ENCODE results near the gene HIF3A.
"Not testable (repeated sequence)": the region's sequence is repeated elsewhere in the genome, so short reads cannot be mapped to it uniquely, and the experiment has no call there.

HIF3A gene

DNA sequence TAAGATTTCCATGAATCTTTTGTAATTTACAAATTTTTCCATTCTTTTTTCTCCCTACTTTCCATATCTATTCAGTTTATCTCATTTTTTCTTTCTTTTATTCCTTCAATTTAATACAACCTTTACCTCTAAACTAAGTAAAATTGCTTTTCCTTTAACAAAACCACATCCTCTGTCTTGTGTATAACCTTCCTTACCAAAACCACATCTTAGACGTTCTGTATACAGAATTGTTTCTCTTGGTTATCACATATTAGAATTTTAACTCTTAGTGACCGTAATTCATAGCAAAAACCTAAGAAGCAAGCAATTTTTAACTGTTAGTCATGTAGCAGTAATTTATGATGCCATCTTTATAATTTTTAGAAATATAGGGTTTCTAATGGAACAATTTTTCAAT, 65.1 kb downstream of the HIF3A start:
- DNase-seq (ENCODE audit: low read depth) = no peak

- no peak for DNase-seq (ENCODE audit: low read depth)
These were observed 67.5 kb downstream of the HIF3A start for GRCh38 chr19:46364359-46364758.

DNA sequence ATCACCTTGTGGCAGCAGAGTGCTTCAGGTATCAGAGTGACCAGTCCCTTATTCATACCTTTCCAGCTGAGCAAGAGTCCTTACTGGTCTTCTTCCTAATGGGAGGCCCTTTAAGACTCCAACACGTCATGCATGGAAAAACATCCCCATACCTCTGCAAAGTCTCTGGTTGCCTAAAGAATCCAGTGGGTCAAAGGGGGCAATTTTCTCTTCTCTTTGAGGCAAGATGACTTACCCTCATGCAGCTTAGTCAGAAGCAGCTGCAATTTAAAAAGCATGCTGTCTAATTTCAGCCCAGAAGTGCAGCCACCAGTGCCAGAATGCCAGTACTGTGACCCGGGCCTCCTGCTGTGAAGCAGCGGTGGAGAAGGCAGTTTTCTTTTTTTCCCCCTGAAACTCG, 68.7 kb downstream of the HIF3A start:
- no peak for DNase-seq (ENCODE audit: low read depth)

DNA sequence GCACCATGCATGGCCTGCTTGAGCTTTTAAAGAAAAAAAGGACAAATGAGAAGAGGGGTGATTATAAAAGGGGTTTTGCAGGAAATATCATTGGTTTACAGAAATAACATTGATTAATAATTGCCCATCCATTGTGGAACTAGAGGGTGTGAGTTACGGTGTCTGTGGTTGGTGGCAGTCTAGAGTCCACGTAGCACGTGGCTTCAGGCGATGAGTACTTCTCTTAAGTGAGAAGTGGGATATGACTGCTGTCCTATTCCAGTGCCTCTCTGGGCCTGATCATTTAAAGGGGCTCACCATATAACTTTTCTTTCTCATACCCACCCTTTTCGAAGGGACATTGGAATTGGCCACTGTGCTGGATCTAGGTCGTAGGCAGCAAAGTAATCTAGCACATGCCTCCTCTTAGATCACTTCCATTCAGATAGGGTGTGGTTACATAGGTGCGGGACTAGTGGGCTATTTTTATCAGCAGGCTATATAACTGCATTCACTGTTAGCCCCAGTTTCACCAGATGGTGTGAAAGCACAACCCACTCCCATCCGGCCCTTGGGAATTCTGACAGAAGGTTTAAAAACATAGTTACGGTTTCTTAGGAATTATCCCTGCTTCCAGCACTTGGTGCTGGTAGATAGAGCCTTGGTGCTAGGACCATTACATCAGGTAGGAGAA, 69.9 kb downstream of the HIF3A start:
- no peak for DNase-seq (ENCODE audit: low read depth)

GRCh38 chr19:46367426-46367825, 70.6 kb downstream of the HIF3A start:
- no peak for DNase-seq (ENCODE audit: low read depth)

DNA sequence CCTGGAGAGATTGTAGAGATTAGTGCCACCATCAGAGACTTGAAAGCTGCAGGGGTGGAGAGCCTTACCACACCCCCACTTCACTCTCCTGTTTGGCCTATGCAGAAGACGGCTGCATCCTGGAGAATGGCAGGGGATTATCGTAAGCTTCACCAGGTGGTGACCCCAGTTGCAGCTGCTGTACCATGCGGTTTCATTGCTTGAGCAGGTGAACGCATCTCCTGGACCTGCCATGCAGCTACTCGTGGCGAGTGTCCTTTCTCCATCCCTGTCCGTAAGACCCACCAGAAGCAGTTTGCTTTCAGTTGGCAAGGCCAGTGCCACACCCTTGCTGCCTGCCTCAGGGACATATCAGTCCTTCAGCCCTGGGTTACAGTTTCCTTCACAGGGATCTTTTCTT, 71.3 kb downstream of the HIF3A start:
- no peak for DNase-seq (ENCODE audit: low read depth)

DNA sequence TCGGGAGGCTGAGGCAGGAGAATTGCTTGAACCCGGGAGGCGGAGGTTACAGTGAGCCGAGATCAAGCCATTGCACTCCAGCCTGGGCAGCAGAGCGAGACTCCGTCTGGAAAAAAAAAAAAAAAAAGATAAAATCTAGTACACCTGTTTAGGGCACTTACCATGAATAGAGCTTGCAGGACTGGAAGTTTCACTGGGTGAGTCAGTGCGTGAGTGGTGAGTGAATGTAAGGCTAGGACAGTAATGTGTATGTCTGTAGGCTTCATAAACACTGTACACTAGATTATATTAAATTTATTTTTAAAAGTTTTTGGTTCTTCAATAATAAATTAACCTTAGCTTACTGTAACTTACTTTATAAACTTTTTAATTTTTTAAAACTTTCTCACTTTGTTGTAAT, 73.0 kb downstream of the HIF3A start:
- DNase-seq (ENCODE audit: low read depth) = no peak

DNA sequence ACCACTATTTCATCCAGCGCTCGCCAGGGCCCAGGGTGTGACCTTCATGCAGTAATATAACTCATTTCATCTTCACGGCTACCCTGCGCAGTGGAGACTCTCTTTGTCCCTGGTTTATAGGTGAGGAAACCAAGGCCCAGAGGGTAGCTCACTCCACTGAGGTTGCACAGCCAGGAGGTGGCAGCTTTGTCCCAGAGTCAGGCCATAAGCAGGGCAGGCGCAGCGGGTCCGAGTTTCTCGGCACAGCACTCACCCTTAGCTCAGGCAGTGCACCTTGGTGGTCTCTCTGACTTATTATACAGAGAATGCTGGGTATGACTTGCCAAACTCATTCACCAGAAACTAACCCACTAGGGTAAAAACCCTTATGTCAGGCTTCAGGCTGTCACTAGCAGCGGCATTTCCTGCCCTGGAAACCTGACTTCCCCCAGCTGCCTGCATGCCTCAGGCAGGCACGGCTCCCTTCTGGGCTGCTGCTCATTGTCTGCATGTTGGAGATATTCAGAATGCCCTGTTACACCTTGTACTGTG, 74.6 kb downstream of the HIF3A start:
- no peak for DNase-seq (ENCODE audit: low read depth)

- DNase-seq (ENCODE audit: low read depth) = no peak
These were observed 76.2 kb downstream of the HIF3A start for GRCh38 chr19:46372901-46373490.

GRCh38 chr19:46373491-46374359, 76.9 kb downstream of the HIF3A start:
- DNase-seq (ENCODE audit: low read depth) = no peak

- DNase-seq (ENCODE audit: low read depth) = no peak
These were observed 78.0 kb downstream of the HIF3A start for GRCh38 chr19:46374536-46375475.

DNA sequence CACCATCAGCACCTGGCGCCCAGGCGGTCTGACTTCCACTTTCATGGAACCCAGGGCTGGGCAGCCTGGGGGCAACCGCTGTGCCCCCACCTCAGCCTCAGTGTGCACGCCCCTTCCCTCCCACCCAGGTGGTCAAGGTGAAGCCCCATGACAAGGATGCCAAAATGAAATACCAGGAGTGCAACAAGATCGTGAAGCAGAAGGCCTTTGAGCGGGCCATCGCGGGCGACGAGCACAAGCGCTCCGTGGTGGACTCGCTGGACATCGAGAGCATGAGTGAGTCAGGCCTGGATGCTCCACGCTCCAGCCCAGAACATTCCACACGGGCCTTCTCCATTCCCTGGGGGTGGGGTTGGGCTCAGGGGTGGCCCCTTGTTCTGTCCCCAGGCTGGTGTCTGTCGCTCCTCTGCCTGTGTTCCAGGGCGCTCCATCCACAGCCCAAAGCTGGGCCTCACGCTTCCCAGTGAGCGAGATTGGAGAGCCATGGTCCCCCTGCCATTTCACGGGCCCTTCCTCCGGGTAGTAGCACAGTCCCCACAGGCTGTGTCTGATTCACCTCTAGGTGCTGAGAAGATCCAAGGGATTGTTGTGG, 78.7 kb downstream of the HIF3A start:
- DNase-seq (ENCODE audit: low read depth) = not testable (repeated sequence)

- DNase-seq (ENCODE audit: low read depth) = no peak
These were observed 79.7 kb downstream of the HIF3A start for GRCh38 chr19:46376241-46377153.

- peak; percentile 80 for DNase-seq (ENCODE audit: low read depth)
These were observed 81.4 kb downstream of the HIF3A start for GRCh38 chr19:46378268-46378667.

DNA sequence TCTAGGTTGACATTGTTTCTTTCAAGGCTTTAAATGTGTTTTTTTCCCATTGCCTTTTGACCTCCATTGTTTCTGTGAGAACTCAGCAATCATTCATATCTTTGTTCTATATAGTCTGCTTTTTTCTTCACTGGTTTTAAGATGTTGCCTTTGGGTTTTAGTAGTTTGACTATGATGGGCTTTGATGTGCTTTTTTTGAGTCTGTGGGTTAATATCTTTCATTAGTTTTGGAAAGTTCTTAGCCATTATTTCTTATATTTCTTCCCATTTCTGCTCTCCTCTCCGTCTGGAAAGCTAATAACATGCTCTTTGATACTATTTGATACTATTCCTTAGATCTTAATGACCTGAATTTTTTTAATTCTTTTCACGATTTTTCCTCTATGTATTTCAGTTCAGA, 83.8 kb downstream of the HIF3A start:
- DNase-seq (ENCODE audit: low read depth) = no peak

GRCh38 chr19:46381346-46381745, 84.5 kb downstream of the HIF3A start:
- no peak for DNase-seq (ENCODE audit: low read depth)

DNA sequence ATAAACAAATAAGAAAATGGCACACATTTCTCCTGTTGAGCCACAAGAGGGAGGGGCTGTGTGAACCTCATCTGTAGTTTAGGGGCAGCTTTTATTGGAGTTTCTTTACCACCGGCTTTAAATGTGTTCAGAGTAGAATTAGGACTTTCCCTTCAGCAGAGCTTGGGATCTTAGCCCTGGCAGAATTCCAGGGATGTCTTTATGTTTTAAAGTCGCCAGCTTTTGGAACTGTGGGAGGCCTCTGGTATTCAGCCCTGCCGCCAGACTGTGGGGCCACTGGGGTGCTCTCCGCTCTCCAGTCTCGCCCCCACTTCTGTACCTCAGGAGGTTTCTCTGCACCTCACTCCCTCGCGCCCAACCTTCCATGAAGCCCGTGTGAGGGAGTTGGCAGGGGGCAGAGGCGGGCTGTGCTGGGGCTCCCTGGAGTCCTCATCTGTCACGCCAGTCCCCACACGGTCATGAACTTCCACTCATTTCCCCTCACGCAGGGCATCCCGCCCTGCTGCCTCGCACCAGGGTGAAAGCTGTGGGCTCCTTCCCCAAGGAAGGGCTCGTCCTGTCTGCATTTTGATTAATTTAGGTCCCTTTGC, 85.0 kb downstream of the HIF3A start:
- DNase-seq (ENCODE audit: low read depth) = no peak

DNA sequence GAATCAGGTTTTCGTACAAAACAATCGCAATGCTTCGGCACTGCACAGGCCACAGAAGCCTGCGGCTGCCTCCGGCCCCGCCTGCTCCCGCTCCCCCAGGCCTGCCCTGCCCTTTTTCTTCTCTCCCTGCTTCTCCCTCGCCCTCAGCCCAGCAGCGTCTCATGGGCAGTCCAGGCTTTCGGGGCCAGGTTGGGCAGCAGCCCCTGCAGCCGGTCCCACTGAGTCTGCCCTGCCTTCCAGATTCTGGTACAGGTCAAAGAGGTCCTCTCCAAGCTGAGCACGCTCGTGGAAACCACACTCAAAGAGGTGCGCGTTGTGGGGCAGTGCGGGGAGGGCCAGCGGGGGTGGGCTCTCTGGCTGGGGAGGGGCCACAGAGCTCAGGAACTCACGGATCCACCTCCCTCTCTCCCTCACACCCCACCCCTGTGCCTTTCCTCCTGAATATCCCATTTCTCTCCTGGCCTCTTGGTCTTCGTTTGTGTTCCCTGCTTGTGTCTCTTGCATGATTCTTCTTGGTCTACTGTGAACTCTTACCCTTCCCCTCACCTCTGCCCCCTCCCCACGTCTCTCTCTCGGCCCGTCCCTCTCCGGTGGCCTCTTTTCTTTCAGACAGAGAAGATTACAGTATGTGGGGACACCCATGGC, 86.5 kb downstream of the HIF3A start:
- no peak for DNase-seq (ENCODE audit: low read depth)

DNA sequence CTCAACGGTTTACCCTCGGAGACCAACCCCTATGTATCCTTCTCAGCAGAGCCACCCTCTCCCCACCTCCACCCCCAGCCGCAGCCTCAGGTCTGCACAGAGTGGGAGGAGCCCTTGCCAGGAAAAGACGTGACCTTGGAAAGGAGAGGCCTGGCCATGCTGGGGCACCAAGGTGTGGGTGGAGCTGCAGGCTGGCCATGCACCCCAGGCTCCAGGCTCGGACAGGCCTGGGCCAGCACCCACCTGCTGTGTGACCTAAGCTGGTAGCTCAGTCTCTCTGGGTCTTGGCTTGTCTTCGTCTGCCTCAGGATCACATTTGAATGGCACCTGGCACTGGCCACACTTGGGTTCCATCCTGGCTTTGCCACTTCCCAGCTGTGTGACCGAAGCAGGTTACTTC, 87.0 kb downstream of the HIF3A start:
- no peak for DNase-seq (ENCODE audit: low read depth)

All from GM04503 (cell line).